ENCODE results near the gene CHMP3.
A peak's percentile ranks its signal among the peaks of the same experiment; 100 is the strongest.
"Not testable (repeated sequence)": the region's sequence is repeated elsewhere in the genome, so short reads cannot be mapped to it uniquely, and the experiment has no call there.

Gene CHMP3

DNA sequence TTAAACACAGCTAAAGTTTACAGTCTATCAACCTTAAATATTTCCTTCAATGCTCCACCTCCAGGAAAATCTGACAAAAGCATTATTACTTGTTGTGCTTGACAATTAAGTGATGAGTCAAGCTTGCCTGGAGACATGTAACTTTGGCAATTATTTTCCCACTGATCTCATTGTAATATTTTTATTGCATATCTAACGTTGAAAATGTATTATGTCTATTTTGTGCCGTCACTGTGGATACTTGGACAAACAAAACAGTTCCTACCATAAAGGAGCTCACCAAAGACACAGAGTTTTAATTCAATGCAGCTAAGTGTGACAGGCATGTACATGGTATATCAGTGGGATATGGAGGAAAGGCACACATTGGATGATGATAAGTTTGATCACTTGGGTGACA, 35.7 kb upstream of the CHMP3 start:
- TF ChIP-seq, protein P1, sequence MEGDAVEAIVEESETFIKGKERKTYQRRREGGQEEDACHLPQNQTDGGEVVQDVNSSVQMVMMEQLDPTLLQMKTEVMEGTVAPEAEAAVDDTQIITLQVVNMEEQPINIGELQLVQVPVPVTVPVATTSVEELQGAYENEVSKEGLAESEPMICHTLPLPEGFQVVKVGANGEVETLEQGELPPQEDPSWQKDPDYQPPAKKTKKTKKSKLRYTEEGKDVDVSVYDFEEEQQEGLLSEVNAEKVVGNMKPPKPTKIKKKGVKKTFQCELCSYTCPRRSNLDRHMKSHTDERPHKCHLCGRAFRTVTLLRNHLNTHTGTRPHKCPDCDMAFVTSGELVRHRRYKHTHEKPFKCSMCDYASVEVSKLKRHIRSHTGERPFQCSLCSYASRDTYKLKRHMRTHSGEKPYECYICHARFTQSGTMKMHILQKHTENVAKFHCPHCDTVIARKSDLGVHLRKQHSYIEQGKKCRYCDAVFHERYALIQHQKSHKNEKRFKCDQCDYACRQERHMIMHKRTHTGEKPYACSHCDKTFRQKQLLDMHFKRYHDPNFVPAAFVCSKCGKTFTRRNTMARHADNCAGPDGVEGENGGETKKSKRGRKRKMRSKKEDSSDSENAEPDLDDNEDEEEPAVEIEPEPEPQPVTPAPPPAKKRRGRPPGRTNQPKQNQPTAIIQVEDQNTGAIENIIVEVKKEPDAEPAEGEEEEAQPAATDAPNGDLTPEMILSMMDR (IDR thresholded peaks at IDR 0.05) = no peak
- H3K4me3 ChIP-seq (ENCODE audit: low read depth, low read length) = no peak overlapping the region
- H3K4me2 ChIP-seq (ENCODE audit: low read length) = no peak overlapping the region
- H3K36me3 ChIP-seq (ENCODE audit: control insufficient read depth, insufficient read depth, low read length) = no peaks in the 10 kb centered on the region
- H3K79me2 ChIP-seq = no peaks in the 10 kb centered on the region
- H2AFZ ChIP-seq = no peak overlapping the region
- H3K9ac ChIP-seq = no peak overlapping the region
- H3K27ac ChIP-seq = no peak overlapping the region
- peaks cover 7% of the 10 kb centered on the region for H3K4me1 ChIP-seq
- H3K9me3 ChIP-seq (ENCODE audit: control insufficient read depth, low read length) = no peaks in the 10 kb centered on the region
- H3K27me3 ChIP-seq (ENCODE audit: control insufficient read depth, insufficient read depth, low read length) = no peaks in the 10 kb centered on the region

DNA sequence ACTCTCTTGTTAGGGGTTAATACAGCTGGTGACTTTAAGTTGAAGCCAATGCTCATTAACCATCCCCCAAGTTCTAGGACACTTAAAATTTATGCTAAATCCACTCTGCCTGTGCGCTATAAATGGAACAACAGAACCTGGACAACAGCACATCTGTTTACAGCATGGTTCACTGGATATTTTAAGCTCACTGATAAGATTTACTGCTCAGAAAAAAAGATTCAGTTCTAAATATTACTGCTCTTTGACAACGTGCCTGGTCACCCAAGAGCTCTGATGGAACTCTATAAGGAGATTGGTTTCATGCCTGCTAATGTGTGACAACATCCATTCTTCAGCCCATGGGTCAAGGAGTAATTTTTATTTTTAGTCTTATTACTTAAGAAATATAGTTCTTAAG, 32.9 kb upstream of the CHMP3 start:
- Histone ChIP-seq H3K9me3 (ENCODE audit: control insufficient read depth, low read length) (no peaks in the 10 kb centered on the region), H3K36me3 (ENCODE audit: control insufficient read depth, insufficient read depth, low read length) (no peaks in the 10 kb centered on the region), H3K4me3 (ENCODE audit: low read depth, low read length) (no peak overlapping the region), H3K4me1 (peaks cover 12% of the 10 kb centered on the region), H3K9ac (no peak overlapping the region), H3K27ac (no peak overlapping the region), H3K79me2 (no peaks in the 10 kb centered on the region), H2AFZ (no peak overlapping the region), H3K4me2 (ENCODE audit: low read length) (no peak overlapping the region), H3K27me3 (ENCODE audit: control insufficient read depth, insufficient read depth, low read length) (no peaks in the 10 kb centered on the region)
- TF ChIP-seq, protein P1 (IDR thresholded peaks at IDR 0.05) = no peak

DNA sequence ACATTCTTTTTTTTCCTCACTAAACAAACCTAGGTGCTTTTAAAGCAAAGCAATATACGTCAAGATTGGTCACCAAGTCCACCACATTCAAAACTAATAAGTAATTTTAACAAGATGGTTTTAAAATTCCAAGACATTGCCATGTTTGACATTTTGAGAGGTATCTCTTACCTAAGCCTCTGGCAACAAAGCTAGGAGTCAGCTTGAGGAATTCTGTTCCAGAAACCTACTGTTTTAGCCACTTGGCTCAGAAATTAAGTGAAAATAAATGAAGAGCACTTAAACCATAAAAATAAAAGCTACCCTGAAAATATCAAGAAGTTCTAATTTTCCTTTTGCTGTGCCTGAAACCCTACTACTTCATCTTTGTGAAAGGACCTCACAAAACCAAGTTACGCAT, 30.0 kb upstream of the CHMP3 start:
- Histone ChIP-seq H3K4me3 (ENCODE audit: low read depth, low read length) (no peak overlapping the region), H3K79me2 (no peaks in the 10 kb centered on the region), H3K36me3 (ENCODE audit: control insufficient read depth, insufficient read depth, low read length) (no peaks in the 10 kb centered on the region), H3K9ac (no peak overlapping the region), H3K4me2 (ENCODE audit: low read length) (no peak overlapping the region), H3K4me1 (peaks cover 12% of the 10 kb centered on the region), H3K27ac (peak overlapping the region; percentile 48), H3K9me3 (ENCODE audit: control insufficient read depth, low read length) (no peaks in the 10 kb centered on the region), H3K27me3 (ENCODE audit: control insufficient read depth, insufficient read depth, low read length) (no peaks in the 10 kb centered on the region), H2AFZ (peak overlapping the region; percentile 14)
- TF ChIP-seq, protein P1 (IDR thresholded peaks at IDR 0.05) = no peak

DNA sequence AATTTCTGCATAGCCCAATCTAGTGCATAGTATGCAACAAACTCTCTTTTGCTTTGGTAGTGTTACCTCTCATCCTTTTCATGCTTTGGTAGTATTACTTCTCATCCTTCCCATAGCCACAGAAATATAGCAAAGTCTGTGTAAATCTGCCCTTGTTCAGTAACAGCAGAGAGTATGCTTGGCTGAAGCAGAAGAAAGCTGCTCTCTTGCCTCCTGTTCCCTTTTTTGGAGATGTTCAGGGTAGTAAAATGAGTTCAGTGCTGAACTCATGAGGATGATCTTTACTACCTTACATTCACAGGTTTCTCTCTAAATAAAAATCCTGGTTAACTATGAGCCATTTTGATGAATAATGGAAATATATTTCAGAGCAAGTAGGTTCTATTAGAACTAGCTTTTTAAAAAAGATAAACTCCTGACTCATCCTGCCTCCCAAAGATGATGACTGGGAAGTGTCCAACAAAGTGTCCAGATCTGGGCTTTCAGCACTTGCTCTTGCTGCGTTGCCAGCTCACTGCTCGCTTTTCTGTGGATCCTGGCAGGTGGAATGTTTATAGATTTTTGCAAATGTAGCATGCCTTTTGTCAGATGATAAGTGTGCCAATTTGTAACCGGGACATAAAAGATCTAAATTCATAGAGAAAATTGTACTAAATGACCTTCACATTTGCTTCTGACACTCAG, 29.4 kb upstream of the CHMP3 start:
- H2AFZ ChIP-seq = peak overlapping the region; percentile 14
- H3K27me3 ChIP-seq (ENCODE audit: control insufficient read depth, insufficient read depth, low read length) = no peaks in the 10 kb centered on the region
- no peak overlapping the region for H3K4me3 ChIP-seq (ENCODE audit: low read depth, low read length)
- H3K4me1 ChIP-seq = peaks cover 12% of the 10 kb centered on the region
- H3K9me3 ChIP-seq (ENCODE audit: control insufficient read depth, low read length) = no peaks in the 10 kb centered on the region
- no peaks in the 10 kb centered on the region for H3K36me3 ChIP-seq (ENCODE audit: control insufficient read depth, insufficient read depth, low read length)
- H3K79me2 ChIP-seq = no peaks in the 10 kb centered on the region
- H3K4me2 ChIP-seq (ENCODE audit: low read length) = no peak overlapping the region
- peak overlapping the region; percentile 48 for H3K27ac ChIP-seq
- no peak overlapping the region for H3K9ac ChIP-seq
- TF ChIP-seq, protein P1 (IDR thresholded peaks at IDR 0.05) = no peak

DNA sequence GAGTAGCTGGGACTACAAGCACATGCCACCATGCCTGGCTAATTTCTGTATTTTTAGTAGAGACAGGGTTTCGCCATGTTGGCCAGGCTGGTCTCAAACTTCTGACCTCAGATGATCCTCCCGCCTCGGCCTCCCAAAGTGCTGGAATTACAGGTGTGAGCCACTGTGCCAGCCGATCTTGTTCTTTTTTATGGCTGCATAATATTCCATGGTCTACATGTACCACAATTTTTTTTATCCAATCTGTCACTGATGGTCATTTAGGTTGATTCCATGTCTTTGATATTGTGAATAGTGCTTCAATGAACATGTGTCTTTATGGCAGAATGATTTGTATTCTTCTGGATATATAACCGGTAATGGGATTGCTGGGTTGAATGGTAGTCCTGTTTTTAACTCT, 26.5 kb upstream of the CHMP3 start:
- not testable (repeated sequence) for H3K36me3 ChIP-seq (ENCODE audit: control insufficient read depth, insufficient read depth, low read length); H3K27me3 ChIP-seq (ENCODE audit: control insufficient read depth, insufficient read depth, low read length); H3K4me3 ChIP-seq (ENCODE audit: low read depth, low read length); H2AFZ ChIP-seq; H3K4me2 ChIP-seq (ENCODE audit: low read length); H3K4me1 ChIP-seq; H3K9ac ChIP-seq; H3K79me2 ChIP-seq; H3K27ac ChIP-seq; H3K9me3 ChIP-seq (ENCODE audit: control insufficient read depth, low read length)
